A673 (cell line): ENCODE data around the gene LNPEP. TPM values are rescaled to one million over a fixed set of nuclear protein-coding genes. Genes with fewer than 3 reads are reported as not detected.

Experiments used
- BruUV-seq: library from RNA; stranded (reverse); fragments of 400-500 nt; replicated peaks from 2 replicates; lab custom pipeline; 2021; lab: Mats Ljungman, UMichigan
- CTCF ChIA-PET: fragments of 300-600 bp; sonication (Branson Sonifier 250); formaldehyde crosslinking; loops from one replicate; lab custom pipeline; 2022; ENCODE audit warnings: antibody characterized with exemption; lab: Charles Lee
- POLR2A ChIA-PET: fragments of 300-600 bp; sonication (Branson Sonifier 250); formaldehyde crosslinking; loops from one replicate; lab custom pipeline; 2022; ENCODE audit warnings: antibody characterized with exemption; ENCODE audit not compliant: low non-redundant PET; lab: Charles Lee
- DNase-seq: peaks from one replicate; pipeline ENCODE4 v3.0.0-alpha.2; 2015; ENCODE audit warnings: low spot score
- H3K27ac ChIP-seq: fragments of 200-600 bp; sonication (generic); 2 replicates; pipeline ENCODE4 v1.5.1; 2016; ENCODE audit warnings: mixed run types, low read depth, mild to moderate bottlenecking, mixed read lengths, antibody characterized with exemption, low read length; ENCODE audit not compliant: poor library complexity, severe bottlenecking
- H3K27me3 ChIP-seq: fragments of 200-600 bp; sonication (generic); replicated peaks from 2 replicates; pipeline ENCODE4 v1.6.1; 2017; ENCODE audit warnings: mixed run types, low read depth, mild to moderate bottlenecking, mixed read lengths, antibody characterized with exemption, low read length; ENCODE audit not compliant: insufficient read depth, poor library complexity
- H3K36me3 ChIP-seq: fragments of 200-600 bp; sonication (generic); 2 replicates; pipeline ENCODE4 v1.6.1; 2016; ENCODE audit warnings: mixed run types, mild to moderate bottlenecking, mixed read lengths, antibody characterized with exemption, low read length; ENCODE audit not compliant: insufficient read depth, poor library complexity, severe bottlenecking
- H3K4me1 ChIP-seq: fragments of 200-600 bp; sonication (generic); 2 replicates; pipeline ENCODE4 v1.6.1; 2017; ENCODE audit warnings: mixed run types, mild to moderate bottlenecking, mixed read lengths, antibody characterized with exemption, low read length; ENCODE audit not compliant: insufficient read depth, poor library complexity, severe bottlenecking
- H3K4me3 ChIP-seq: fragments of 200-600 bp; sonication (generic); 2 replicates; pipeline ENCODE4 v1.5.1; 2016; ENCODE audit warnings: low read depth, mixed run types, mild to moderate bottlenecking, mixed read lengths, low read length; ENCODE audit not compliant: poor library complexity, severe bottlenecking
- H3K9me3 ChIP-seq: fragments of 200-600 bp; sonication (generic); 2 replicates; pipeline ENCODE4 v1.6.1; 2016; ENCODE audit warnings: mixed run types, low read depth, mild to moderate bottlenecking, mixed read lengths, antibody characterized with exemption, low read length; ENCODE audit not compliant: poor library complexity, severe bottlenecking
- CTCF ChIP-seq: fragments of 300-800, 200-600 bp; sonication (generic); conservative IDR thresholded peaks from 2 replicates; pipeline ENCODE4 v1.5.1; 2017; ENCODE audit warnings: low read depth, mild to moderate bottlenecking, antibody characterized with exemption, low read length, moderate library complexity, mixed read lengths
- EZH2 ChIP-seq: fragments of 200-600 bp; sonication (generic); IDR thresholded peaks from 2 replicates; pipeline ENCODE4 v1.6.1; 2017; ENCODE audit warnings: borderline replicate concordance, low read depth, mild to moderate bottlenecking, mixed read lengths, antibody characterized with exemption, low read length; ENCODE audit not compliant: poor library complexity, severe bottlenecking
- intact Hi-C: fragments of 100-400 bp; cut with micrococcal nuclease; formaldehyde crosslinking; loops from one replicate; pipeline ENCODE4 v1.10.0; 2022; ENCODE audit not compliant: unreplicated experiment
- total RNA-seq: library from RNA; stranded (reverse); gene quantifications from 2 replicates; pipeline ENCODE4 v1.2.3, GENCODE V29; 2021

The LNPEP gene
- total RNA-seq, 1 experiment from 2014 or later: 10.3 TPM

GRCh38 chr5:96902876-96903275 is 33.0 kb upstream of the LNPEP start:
- Histone ChIP-seq H3K27me3 (no peaks in the 10 kb centered on the region), H3K4me1 (no peaks in the 10 kb centered on the region), H3K36me3 (no peaks in the 10 kb centered on the region), H3K27ac (no peak overlapping the region), H3K4me3 (no peak overlapping the region), H3K9me3 (no peaks in the 10 kb centered on the region)
- intact Hi-C loops: no loop called here
- no TSS peak for BruUV-seq
- no peak for TF ChIP-seq EZH2
- ChIA-PET CTCF (no interaction called here), POLR2A (no interaction called here)
- no peak for DNase-seq

- H3K27me3 ChIP-seq: no peaks in the 10 kb centered on the region
- H3K4me1 ChIP-seq: no peaks in the 10 kb centered on the region
- TF ChIP-seq EZH2: no peak
- no peak for TF ChIP-seq CTCF
- BruUV-seq: no TSS peak
- no peak for DNase-seq
- intact Hi-C loops: no loop called here
- CTCF ChIA-PET: no interaction called here
- no peak overlapping the region for H3K4me3 ChIP-seq
- POLR2A ChIA-PET: no interaction called here
- H3K27ac ChIP-seq: no peak overlapping the region
- no peaks in the 10 kb centered on the region for H3K36me3 ChIP-seq
- H3K9me3 ChIP-seq: no peaks in the 10 kb centered on the region
Measured at GRCh38 chr5:96903300-96903699, 32.6 kb upstream of the LNPEP start.

GRCh38 chr5:96904054-96904931 is 31.6 kb upstream of the LNPEP start:
- Histone ChIP-seq H3K27me3 (no peaks in the 10 kb centered on the region), H3K4me3 (no peak overlapping the region), H3K27ac (no peak overlapping the region), H3K9me3 (no peaks in the 10 kb centered on the region), H3K4me1 (no peaks in the 10 kb centered on the region), H3K36me3 (no peaks in the 10 kb centered on the region)
- ChIA-PET CTCF (no interaction called here), POLR2A (no interaction called here)
- no TSS peak for BruUV-seq
- intact Hi-C loops: no loop called here
- DNase-seq: no peak
- no peak for TF ChIP-seq EZH2

GRCh38 chr5:96905864-96906263 is 30.0 kb upstream of the LNPEP start:
- DNase-seq: no peak
- H3K27me3 ChIP-seq: no peaks in the 10 kb centered on the region
- POLR2A ChIA-PET: no interaction called here
- no TSS peak for BruUV-seq
- TF ChIP-seq CTCF (no peak), EZH2 (no peak)
- H3K9me3 ChIP-seq: no peaks in the 10 kb centered on the region
- no peak overlapping the region for H3K27ac ChIP-seq
- intact Hi-C loops: no loop called here
- H3K4me1 ChIP-seq: no peaks in the 10 kb centered on the region
- CTCF ChIA-PET: no interaction called here
- H3K4me3 ChIP-seq: no peak overlapping the region
- no peaks in the 10 kb centered on the region for H3K36me3 ChIP-seq
